ENCODE results near the gene DIPK1B.

DNA sequence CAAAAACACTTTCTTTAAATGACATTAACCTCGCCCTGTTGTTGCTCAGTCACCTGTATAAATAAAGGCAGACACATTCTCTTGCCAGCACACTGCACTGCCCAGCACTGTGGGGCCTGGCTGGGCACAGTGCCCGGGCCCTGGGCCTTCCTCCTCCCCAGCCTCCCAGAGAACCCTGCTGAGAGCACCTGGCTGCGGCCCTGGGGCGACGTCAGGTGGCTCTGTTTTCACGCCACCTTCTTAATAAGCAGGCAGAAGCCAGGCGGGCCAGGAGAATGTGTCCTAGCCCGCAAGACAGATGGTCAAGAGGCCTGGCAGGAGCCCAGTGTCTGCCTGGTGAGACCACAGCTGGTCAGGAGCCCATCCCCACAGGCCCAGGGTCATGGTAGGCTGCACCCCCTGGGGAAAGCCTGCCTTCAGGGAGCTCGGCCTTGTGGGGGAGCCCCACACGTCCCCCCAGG, 16.9 kb upstream of the DIPK1B start:
- TF ChIP-seq, protein P1, sequence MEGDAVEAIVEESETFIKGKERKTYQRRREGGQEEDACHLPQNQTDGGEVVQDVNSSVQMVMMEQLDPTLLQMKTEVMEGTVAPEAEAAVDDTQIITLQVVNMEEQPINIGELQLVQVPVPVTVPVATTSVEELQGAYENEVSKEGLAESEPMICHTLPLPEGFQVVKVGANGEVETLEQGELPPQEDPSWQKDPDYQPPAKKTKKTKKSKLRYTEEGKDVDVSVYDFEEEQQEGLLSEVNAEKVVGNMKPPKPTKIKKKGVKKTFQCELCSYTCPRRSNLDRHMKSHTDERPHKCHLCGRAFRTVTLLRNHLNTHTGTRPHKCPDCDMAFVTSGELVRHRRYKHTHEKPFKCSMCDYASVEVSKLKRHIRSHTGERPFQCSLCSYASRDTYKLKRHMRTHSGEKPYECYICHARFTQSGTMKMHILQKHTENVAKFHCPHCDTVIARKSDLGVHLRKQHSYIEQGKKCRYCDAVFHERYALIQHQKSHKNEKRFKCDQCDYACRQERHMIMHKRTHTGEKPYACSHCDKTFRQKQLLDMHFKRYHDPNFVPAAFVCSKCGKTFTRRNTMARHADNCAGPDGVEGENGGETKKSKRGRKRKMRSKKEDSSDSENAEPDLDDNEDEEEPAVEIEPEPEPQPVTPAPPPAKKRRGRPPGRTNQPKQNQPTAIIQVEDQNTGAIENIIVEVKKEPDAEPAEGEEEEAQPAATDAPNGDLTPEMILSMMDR (IDR thresholded peaks at IDR 0.05 in 8 of 11, conservative IDR thresholded peaks at IDR 0.05 in 3 of 11): no peak
- TF ChIP-seq POLR2AphosphoS5 (IDR thresholded peaks at IDR 0.05): no peak
